Stimulated activated effector memory CD8-positive, alpha-beta T cell treated with anti-CD3 and anti-CD28 coated beads, Interleukin-12 subunit alpha, Interleukin-12 subunit beta, amount 100 ng/mL, for 72 hours (primary cell): ENCODE measurements around the gene IRS1.
A peak's percentile ranks its signal among the peaks of the same experiment; 100 is the strongest.

Source experiments
- ATAC-seq: fragments of 150-1000 bp; cut with Tn5 transposase; 2 replicates; pipeline ENCODE4 v1.10.0; 2021
- DNase-seq, 2 donors: peaks; one replicate each; pipeline ENCODE4 v3.0.0; 2021 to 2022; ENCODE audit warnings: low spot score in 2 of 2
- H3K27ac Mint-ChIP-seq: one replicate; pipeline ENCODE4 v1.8.0; 2022; ENCODE audit warnings: mild to moderate bottlenecking, mixed read lengths
- H3K36me3 Mint-ChIP-seq: one replicate; pipeline ENCODE4 v1.8.0; 2022; ENCODE audit warnings: mild to moderate bottlenecking, mixed read lengths
- H3K4me1 Mint-ChIP-seq: one replicate; pipeline ENCODE4 v1.8.0; 2022; ENCODE audit warnings: mixed read lengths
- H3K4me3 Mint-ChIP-seq: one replicate; pipeline ENCODE4 v1.8.0; 2022; ENCODE audit warnings: mild to moderate bottlenecking, mixed read lengths
- H3K9me3 Mint-ChIP-seq: one replicate; pipeline ENCODE4 v1.8.0; 2022; ENCODE audit warnings: mixed read lengths

Gene IRS1

GRCh38 chr2:226712941-226713340, 86.7 kb downstream of the IRS1 start:
- H3K4me1 Mint-ChIP-seq = peaks cover 4% of the 10 kb centered on the region
- no peak overlapping the region for H3K4me3 Mint-ChIP-seq
- H3K36me3 Mint-ChIP-seq = no peaks in the 10 kb centered on the region
- H3K9me3 Mint-ChIP-seq = no peaks in the 10 kb centered on the region
- DNase-seq (no peak), ATAC-seq (no peak)
- no peak overlapping the region for H3K27ac Mint-ChIP-seq

GRCh38 chr2:226711606-226712296, 87.9 kb downstream of the IRS1 start:
- Mint-ChIP-seq H3K4me1 (peaks cover 4% of the 10 kb centered on the region), H3K4me3 (no peak overlapping the region)
- no peak for ATAC-seq

GRCh38 chr2:226707499-226707898, 92.1 kb downstream of the IRS1 start:
- DNase-seq (no peak), ATAC-seq (peak; percentile 44)
- H3K9me3 Mint-ChIP-seq = no peaks in the 10 kb centered on the region
- no peaks in the 10 kb centered on the region for H3K36me3 Mint-ChIP-seq
- no peaks in the 10 kb centered on the region for H3K4me1 Mint-ChIP-seq
- no peak overlapping the region for H3K27ac Mint-ChIP-seq
- H3K4me3 Mint-ChIP-seq = no peak overlapping the region

More at GRCh38 chr2:226711606-226712296, 87.9 kb downstream of the IRS1 start:
- no peaks in the 10 kb centered on the region for H3K9me3 Mint-ChIP-seq
- DNase-seq = no peak
- H3K27ac Mint-ChIP-seq = no peak overlapping the region
- H3K36me3 Mint-ChIP-seq = no peaks in the 10 kb centered on the region

- no peaks in the 10 kb centered on the region for H3K9me3 Mint-ChIP-seq
- DNase-seq (no peak), ATAC-seq (no peak)
- no peak overlapping the region for H3K4me3 Mint-ChIP-seq
- no peak overlapping the region for H3K27ac Mint-ChIP-seq
- H3K36me3 Mint-ChIP-seq = no peaks in the 10 kb centered on the region
- peaks cover 4% of the 10 kb centered on the region for H3K4me1 Mint-ChIP-seq
Observed at GRCh38 chr2:226705965-226706364, 93.7 kb downstream of the IRS1 start.

DNA sequence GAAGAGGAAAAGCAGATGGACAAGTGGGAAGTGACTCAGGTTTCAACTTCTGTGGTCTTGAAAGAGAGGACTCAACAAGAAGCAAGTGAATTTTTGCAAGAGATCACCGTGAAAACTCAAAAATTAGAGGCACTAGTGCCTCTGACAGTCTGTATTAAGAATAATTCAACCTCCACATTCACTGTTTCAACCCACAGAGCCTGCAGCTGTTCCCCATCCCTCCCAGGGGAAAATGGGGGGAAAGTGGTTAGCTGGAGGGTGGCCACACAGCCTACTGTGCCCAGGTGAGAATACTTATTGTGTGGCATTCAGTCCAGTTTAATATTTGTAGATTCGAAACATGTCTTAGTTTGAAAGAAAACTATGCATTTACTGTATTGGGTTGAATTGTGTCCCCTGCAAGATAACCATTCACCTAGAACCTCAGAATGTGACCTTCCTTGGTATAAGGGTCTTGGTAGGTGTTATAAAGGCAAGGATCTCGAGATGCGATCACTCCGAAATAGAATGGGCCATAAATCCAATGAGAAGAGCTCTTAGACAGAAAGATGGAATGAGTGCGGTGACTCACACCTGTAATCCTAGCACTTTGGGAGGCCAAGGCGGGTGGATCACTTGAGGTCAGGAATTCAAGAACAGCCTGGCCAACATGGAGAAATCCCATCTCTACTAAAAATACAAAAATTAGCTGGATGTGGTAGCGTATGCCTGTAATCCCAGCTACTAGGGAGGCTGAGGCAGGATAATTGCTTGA, 94.3 kb downstream of the IRS1 start:
- Mint-ChIP-seq H3K27ac (no peak overlapping the region), H3K9me3 (no peaks in the 10 kb centered on the region), H3K4me3 (no peak overlapping the region), H3K36me3 (no peaks in the 10 kb centered on the region), H3K4me1 (peaks cover 6% of the 10 kb centered on the region)
- DNase-seq (no peak), ATAC-seq (no peak)

GRCh38 chr2:226703514-226703913, 96.1 kb downstream of the IRS1 start:
- no peaks in the 10 kb centered on the region for H3K9me3 Mint-ChIP-seq
- no peak for ATAC-seq
- H3K36me3 Mint-ChIP-seq = no peaks in the 10 kb centered on the region
- no peak for DNase-seq
- peaks cover 6% of the 10 kb centered on the region for H3K4me1 Mint-ChIP-seq
- H3K27ac Mint-ChIP-seq = no peak overlapping the region
- no peak overlapping the region for H3K4me3 Mint-ChIP-seq

DNA sequence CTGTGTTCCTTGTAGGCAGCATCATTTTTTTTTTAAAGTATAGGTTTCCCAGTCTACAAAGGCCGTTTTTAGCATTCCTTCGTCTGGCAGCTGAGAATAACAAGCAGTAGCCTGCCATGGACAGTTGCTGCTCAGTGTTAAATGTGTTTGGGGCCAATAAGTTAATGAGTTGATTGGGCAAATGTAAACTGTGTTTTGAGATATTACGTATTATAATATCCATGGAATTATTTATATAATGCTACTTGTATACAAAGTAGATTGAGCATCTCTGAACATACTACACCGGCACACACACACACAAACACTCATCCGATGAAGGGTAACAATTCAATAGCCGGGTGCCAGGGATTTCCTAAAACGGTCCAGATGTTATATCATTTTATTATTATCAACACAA, 97.2 kb downstream of the IRS1 start:
- peaks cover 6% of the 10 kb centered on the region for H3K4me1 Mint-ChIP-seq
- no peaks in the 10 kb centered on the region for H3K9me3 Mint-ChIP-seq
- no peak for DNase-seq
- H3K36me3 Mint-ChIP-seq = no peaks in the 10 kb centered on the region
- ATAC-seq = no peak
- no peak overlapping the region for H3K27ac Mint-ChIP-seq
- no peak overlapping the region for H3K4me3 Mint-ChIP-seq

DNA sequence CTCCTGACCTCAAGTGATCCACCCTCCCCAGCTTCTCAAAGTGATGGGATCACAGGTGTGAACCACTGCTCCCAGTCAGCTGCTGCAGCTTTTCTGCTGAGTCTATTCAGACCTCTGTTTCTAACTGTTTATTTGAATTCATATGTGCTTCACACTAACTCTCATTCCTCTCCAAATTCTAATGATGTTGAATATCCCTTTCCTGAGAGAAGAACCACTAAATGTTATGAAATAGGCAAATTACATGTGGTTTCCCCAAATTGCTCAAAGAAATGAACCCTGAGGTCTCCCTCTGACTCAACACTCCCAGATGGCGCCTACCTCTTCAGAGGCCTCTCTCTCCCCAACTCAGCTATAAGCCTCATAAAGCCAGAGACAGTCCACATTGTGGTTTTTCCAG, 98.6 kb downstream of the IRS1 start:
- ATAC-seq (peak; percentile 69), DNase-seq (no peak)
- Mint-ChIP-seq H3K36me3 (no peaks in the 10 kb centered on the region), H3K27ac (no peak overlapping the region), H3K4me3 (no peak overlapping the region), H3K4me1 (peaks cover 6% of the 10 kb centered on the region), H3K9me3 (no peaks in the 10 kb centered on the region)

- Mint-ChIP-seq H3K27ac (no peak overlapping the region), H3K4me1 (peaks cover 6% of the 10 kb centered on the region), H3K36me3 (no peaks in the 10 kb centered on the region), H3K9me3 (no peaks in the 10 kb centered on the region), H3K4me3 (no peak overlapping the region)
- DNase-seq = no peak
- ATAC-seq = no peak
Observed at GRCh38 chr2:226699321-226699720, 100.3 kb downstream of the IRS1 start.

- no peaks in the 10 kb centered on the region for H3K9me3 Mint-ChIP-seq
- H3K27ac Mint-ChIP-seq = no peak overlapping the region
- no peaks in the 10 kb centered on the region for H3K36me3 Mint-ChIP-seq
- ATAC-seq = no peak
- peaks cover 6% of the 10 kb centered on the region for H3K4me1 Mint-ChIP-seq
- no peak overlapping the region for H3K4me3 Mint-ChIP-seq
- DNase-seq = no peak
Observed at GRCh38 chr2:226698671-226699070, 100.9 kb downstream of the IRS1 start.

- no peaks in the 10 kb centered on the region for H3K4me1 Mint-ChIP-seq
- DNase-seq (no peak), ATAC-seq (no peak)
- no peak overlapping the region for H3K4me3 Mint-ChIP-seq
- H3K27ac Mint-ChIP-seq = no peak overlapping the region
- no peaks in the 10 kb centered on the region for H3K9me3 Mint-ChIP-seq
- H3K36me3 Mint-ChIP-seq = no peaks in the 10 kb centered on the region
Observed at GRCh38 chr2:226694586-226695284, 104.9 kb downstream of the IRS1 start.

GRCh38 chr2:226694149-226694548, 105.5 kb downstream of the IRS1 start:
- ATAC-seq (no peak), DNase-seq (no peak)
- Mint-ChIP-seq H3K4me3 (no peak overlapping the region), H3K36me3 (no peaks in the 10 kb centered on the region), H3K9me3 (no peaks in the 10 kb centered on the region), H3K27ac (no peak overlapping the region), H3K4me1 (no peaks in the 10 kb centered on the region)

GRCh38 chr2:226693521-226693920, 106.1 kb downstream of the IRS1 start:
- H3K4me1 Mint-ChIP-seq = no peaks in the 10 kb centered on the region
- no peaks in the 10 kb centered on the region for H3K36me3 Mint-ChIP-seq
- no peak overlapping the region for H3K4me3 Mint-ChIP-seq
- ATAC-seq (no peak), DNase-seq (no peak)
- no peak overlapping the region for H3K27ac Mint-ChIP-seq
- H3K9me3 Mint-ChIP-seq = no peaks in the 10 kb centered on the region

DNA sequence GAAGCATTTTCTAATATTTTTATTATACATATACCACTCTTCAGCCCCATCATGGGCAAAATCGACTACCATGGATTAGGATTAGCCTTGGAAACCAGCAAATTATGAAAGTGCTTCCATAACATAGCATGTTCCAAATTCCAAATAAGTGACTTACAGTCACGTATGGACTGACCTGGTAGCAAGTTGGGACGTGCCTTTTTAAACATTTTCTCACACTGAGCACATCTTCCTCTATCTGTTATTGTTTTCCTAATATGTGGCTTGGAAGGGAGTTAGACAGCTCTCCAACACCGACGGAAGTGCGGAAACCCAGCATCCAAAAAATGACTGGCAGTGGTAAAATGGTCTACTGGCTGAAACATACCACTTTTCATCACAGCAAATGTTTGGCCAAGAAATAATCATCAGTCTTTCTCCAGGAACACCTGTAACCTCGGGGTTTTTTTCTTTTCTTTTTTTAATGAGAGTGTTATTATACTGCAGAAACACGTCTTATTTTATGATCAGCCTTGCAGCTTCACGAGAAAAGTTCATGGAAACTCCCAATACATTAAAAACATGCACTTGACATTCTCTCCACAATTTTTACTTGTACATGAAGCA, 107.0 kb downstream of the IRS1 start:
- DNase-seq = no peak
- H3K36me3 Mint-ChIP-seq = no peaks in the 10 kb centered on the region
- no peak for ATAC-seq
- no peak overlapping the region for H3K4me3 Mint-ChIP-seq
- H3K27ac Mint-ChIP-seq = no peak overlapping the region
- no peaks in the 10 kb centered on the region for H3K4me1 Mint-ChIP-seq
- H3K9me3 Mint-ChIP-seq = no peaks in the 10 kb centered on the region

DNA sequence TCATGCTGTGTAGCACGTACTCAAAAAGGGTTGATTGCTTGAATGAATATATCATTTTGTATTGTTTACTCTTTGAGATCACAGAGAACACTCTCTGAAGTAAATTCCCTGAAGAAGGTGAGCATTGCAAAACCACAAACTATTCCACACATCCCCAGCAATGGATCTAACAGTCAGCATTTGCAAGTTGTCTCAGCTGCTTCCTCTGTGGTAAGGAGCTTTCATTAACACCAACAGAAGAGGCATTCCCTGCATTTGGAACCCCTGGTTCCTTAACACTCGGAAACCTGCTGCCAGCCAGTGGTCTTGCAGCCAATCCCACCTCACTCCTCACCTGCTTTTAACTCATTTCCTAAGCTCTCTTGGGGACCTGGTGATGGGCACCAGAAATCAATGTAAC, 108.4 kb downstream of the IRS1 start:
- H3K9me3 Mint-ChIP-seq = no peaks in the 10 kb centered on the region
- no peak for DNase-seq
- no peaks in the 10 kb centered on the region for H3K36me3 Mint-ChIP-seq
- H3K4me1 Mint-ChIP-seq = no peaks in the 10 kb centered on the region
- H3K4me3 Mint-ChIP-seq = no peak overlapping the region
- no peak for ATAC-seq
- no peak overlapping the region for H3K27ac Mint-ChIP-seq
